H9 (cell line): ENCODE results near the gene MAML3. TPM values are rescaled to one million over a fixed set of nuclear protein-coding genes. Genes with fewer than 3 reads are reported as not detected.

Experiments used
- DNase-seq: peaks from one replicate; pipeline ENCODE4 v3.0.0-alpha.2; 2017
- H2AFZ ChIP-seq: one replicate; pipeline ENCODE4 v1.6.1; 2013; ENCODE audit warnings: mild to moderate bottlenecking, low read length, control low read depth, moderate library complexity
- H2AK5ac ChIP-seq: 2 replicates; pipeline ENCODE4 v1.6.1; 2013; ENCODE audit warnings: low read length, control low read depth, mixed read lengths; ENCODE audit not compliant: insufficient read length
- H2BK120ac ChIP-seq: one replicate; pipeline ENCODE4 v1.6.1; 2013; ENCODE audit warnings: low read depth, mild to moderate bottlenecking, low read length, control low read depth, inconsistent platforms; ENCODE audit not compliant: poor library complexity, severe bottlenecking
- H2BK12ac ChIP-seq: 2 replicates; pipeline ENCODE4 v1.6.1; 2013; ENCODE audit warnings: low read length, control low read depth, mixed read lengths, low read depth; ENCODE audit not compliant: insufficient read length
- H2BK15ac ChIP-seq: 2 replicates; pipeline ENCODE4 v1.6.1; 2013; ENCODE audit warnings: low read depth, low read length, control low read depth
- H2BK20ac ChIP-seq: one replicate; pipeline ENCODE4 v1.6.1; 2013; ENCODE audit warnings: low read depth, mild to moderate bottlenecking, low read length, control low read depth, inconsistent platforms; ENCODE audit not compliant: poor library complexity, severe bottlenecking
- H2BK5ac ChIP-seq: 2 replicates; pipeline ENCODE4 v1.6.1; 2013; ENCODE audit warnings: low read length, control low read depth, mixed read lengths; ENCODE audit not compliant: insufficient read length
- H3K14ac ChIP-seq: 2 replicates; pipeline ENCODE4 v1.6.1; 2013; ENCODE audit warnings: low read length, control low read depth; ENCODE audit not compliant: insufficient read depth
- H3K18ac ChIP-seq: 2 replicates; pipeline ENCODE4 v1.6.1; 2013; ENCODE audit warnings: low read depth, mild to moderate bottlenecking, mixed read lengths, low read length, control low read depth; ENCODE audit not compliant: insufficient read length
- H3K23ac ChIP-seq: 2 replicates; pipeline ENCODE4 v1.6.1; 2013; ENCODE audit warnings: low read length, control low read depth, mixed read lengths, low read depth; ENCODE audit not compliant: insufficient read length
- H3K23me2 ChIP-seq: 2 replicates; pipeline ENCODE4 v1.6.1; 2013; ENCODE audit warnings: low read depth, mild to moderate bottlenecking, mixed read lengths, low read length, control low read depth; ENCODE audit not compliant: insufficient read length, poor library complexity, severe bottlenecking
- H3K27ac ChIP-seq: 2 replicates; pipeline ENCODE4 v1.5.1; 2013; ENCODE audit warnings: low read length, control low read depth, mixed read lengths, low read depth; ENCODE audit not compliant: insufficient read length
- H3K27me3 ChIP-seq: 2 replicates; pipeline ENCODE4 v1.6.1; 2013; ENCODE audit warnings: low read length, control low read depth, inconsistent platforms; ENCODE audit not compliant: insufficient read depth
- H3K4ac ChIP-seq: 2 replicates; pipeline ENCODE4 v1.6.1; 2013; ENCODE audit warnings: low read depth, mild to moderate bottlenecking, control low read depth, inconsistent platforms, low read length, moderate library complexity
- H3K4me1 ChIP-seq: 2 replicates; pipeline ENCODE4 v1.6.1; 2013; ENCODE audit warnings: low read length, control low read depth, inconsistent platforms; ENCODE audit not compliant: insufficient read depth
- H3K4me2 ChIP-seq: 2 replicates; pipeline ENCODE4 v1.6.1; 2013; ENCODE audit warnings: low read length, control low read depth, mixed read lengths; ENCODE audit not compliant: insufficient read length, insufficient read depth
- H3K56ac ChIP-seq: 2 replicates; pipeline ENCODE4 v1.6.1; 2013; ENCODE audit warnings: low read depth, mild to moderate bottlenecking, mixed read lengths, low read length, control low read depth; ENCODE audit not compliant: insufficient read length
- H3K79me1 ChIP-seq: 2 replicates; pipeline ENCODE4 v1.6.1; 2013; ENCODE audit warnings: low read depth, mild to moderate bottlenecking, moderate library complexity, low read length, control low read depth, inconsistent platforms; ENCODE audit not compliant: insufficient read depth, poor library complexity, severe bottlenecking
- H3K79me2 ChIP-seq: 2 replicates; pipeline ENCODE4 v1.6.1; 2013; ENCODE audit warnings: low read length, control low read depth, inconsistent platforms; ENCODE audit not compliant: insufficient read depth
- H3K9ac ChIP-seq: 2 replicates; pipeline ENCODE4 v1.6.1; 2013; ENCODE audit warnings: low read length, control low read depth, mixed read lengths; ENCODE audit not compliant: insufficient read length; ENCODE audit errors: extremely low read depth
- H3K9me3 ChIP-seq: one replicate; pipeline ENCODE4 v1.6.1; 2013; ENCODE audit warnings: low read depth, low read length, inconsistent platforms; ENCODE audit not compliant: control insufficient read depth
- H3T11ph ChIP-seq: one replicate; pipeline ENCODE4 v1.6.1; 2013; ENCODE audit warnings: mild to moderate bottlenecking, low read length, control low read depth, inconsistent platforms
- H4K20me1 ChIP-seq: one replicate; pipeline ENCODE4 v1.6.1; 2013; ENCODE audit not compliant: control insufficient read depth, insufficient read length, insufficient read depth
- H4K5ac ChIP-seq: 2 replicates; pipeline ENCODE4 v1.6.1; 2013; ENCODE audit warnings: low read depth, mild to moderate bottlenecking, mixed read lengths, low read length, control low read depth; ENCODE audit not compliant: insufficient read length
- H4K8ac ChIP-seq: replicated peaks from 2 replicates; pipeline ENCODE4 v1.6.1; 2013; ENCODE audit warnings: low read length, control low read depth, mixed read lengths, low read depth; ENCODE audit not compliant: insufficient read length
- H4K91ac ChIP-seq: 2 replicates; pipeline ENCODE4 v1.6.1; 2013; ENCODE audit warnings: low read depth, mild to moderate bottlenecking, moderate library complexity, mixed read lengths, low read length, control low read depth; ENCODE audit not compliant: insufficient read length
- H3K27ac Mint-ChIP-seq, 3 experiments: 2 replicates in 2 of 3; 3 replicates in 1 of 3; pipeline ENCODE4 v1.8.0; 2020 to 2021; ENCODE audit warnings: mixed read lengths in 3 of 3, mild to moderate bottlenecking in 1 of 3, moderate library complexity in 1 of 3
- H3K27me3 Mint-ChIP-seq: 2 replicates; pipeline ENCODE4 v1.8.0; 2021; ENCODE audit warnings: low read depth, mild to moderate bottlenecking, moderate library complexity, mixed read lengths
- H3K36me3 Mint-ChIP-seq, 3 experiments: 2 replicates in 2 of 3; 3 replicates in 1 of 3; pipeline ENCODE4 v1.8.0; 2020 to 2021; ENCODE audit warnings: low read depth in 3 of 3, mixed read lengths in 3 of 3; ENCODE audit not compliant: insufficient read depth in 1 of 3
- H3K4me1 Mint-ChIP-seq, 2 experiments: 2 replicates each; pipeline ENCODE4 v1.8.0; 2020; ENCODE audit warnings: mixed read lengths in 2 of 2
- H3K4me3 Mint-ChIP-seq, 2 experiments: 2 replicates in 1 of 2; 3 replicates in 1 of 2; pipeline ENCODE4 v1.8.0; 2020 to 2021; ENCODE audit warnings: mild to moderate bottlenecking in 2 of 2, mixed read lengths in 2 of 2, moderate library complexity in 1 of 2
- H3K9me3 Mint-ChIP-seq, 2 experiments: 2 replicates in 1 of 2; 3 replicates in 1 of 2; pipeline ENCODE4 v1.8.0; 2020; ENCODE audit warnings: mild to moderate bottlenecking in 2 of 2, mixed read lengths in 2 of 2, moderate library complexity in 1 of 2
- CTCF ChIP-seq: fragments of 200-600 bp; sonication (generic); conservative IDR thresholded peaks from 3 replicates; pipeline ENCODE4 v1.8.0; 2021; ENCODE audit warnings: antibody characterized with exemption, mild to moderate bottlenecking
- WGBS: extraction: QIAGEN DNeasy Blood & Tissue Kit; methylation state at CpG from one replicate; pipeline ENCODE4 v1.1.7; 2013; ENCODE audit warnings: missing lambda C conversion rate, low lambda C conversion rate, mixed read lengths; ENCODE audit not compliant: insufficient read length; ENCODE audit errors: extremely low coverage; 5-methylcytosine and 5-hydroxymethylcytosine counted together
- total RNA-seq: library from RNA; stranded (reverse); gene quantifications from 2 replicates; pipeline ENCODE4 v1.2.1, GENCODE V29; 2021

MAML3 gene
- total RNA-seq, 1 experiment from 2014 or later: 3.9 TPM

- no peak overlapping the region for H3K18ac ChIP-seq
- Mint-ChIP-seq H3K4me3 (no peak overlapping the region), H3K27me3 (peaks cover 30% of the 10 kb centered on the region), H3K9me3 (no peaks in the 10 kb centered on the region; a peak in 1 of 5 replicates), H3K27ac (no peak overlapping the region), H3K36me3 (no peaks in the 10 kb centered on the region; a peak in 1 of 7 replicates), H3K4me1 (peaks cover 23 to 26% of the 10 kb centered on the region in 2 experiments)
- no peaks in the 10 kb centered on the region; the same call in 1 of the 2 replicates for H3K27me3 ChIP-seq
- no peak overlapping the region for H2BK20ac ChIP-seq
- H2BK15ac ChIP-seq: no peak overlapping the region
- no peak for TF ChIP-seq CTCF
- no peak overlapping the region for H3T11ph ChIP-seq
- no CpG with 5 or more reads among the region's 5 CpGs for WGBS
- no peak overlapping the region for H2BK12ac ChIP-seq
- H2AFZ ChIP-seq: no peak overlapping the region
- H3K4me2 ChIP-seq: no peak overlapping the region
- H3K4me1 ChIP-seq: peaks cover 6% of the 10 kb centered on the region; the same call in 1 of the 2 replicates
- no peak overlapping the region for H3K27ac ChIP-seq
- no peaks in the 10 kb centered on the region for H3K9me3 ChIP-seq
- H4K20me1 ChIP-seq: no peaks in the 10 kb centered on the region
- H4K91ac ChIP-seq: no peak overlapping the region
- no peaks in the 10 kb centered on the region for H3K79me1 ChIP-seq
- no peak for DNase-seq
- H3K4ac ChIP-seq: no peak overlapping the region
- H3K23me2 ChIP-seq: peaks cover 1% of the 10 kb centered on the region
- no peak overlapping the region for H4K8ac ChIP-seq
- no peak overlapping the region for H3K14ac ChIP-seq
- no peak overlapping the region for H2BK120ac ChIP-seq
- no peaks in the 10 kb centered on the region for H3K79me2 ChIP-seq
- H3K56ac ChIP-seq: no peak overlapping the region
- H2BK5ac ChIP-seq: no peak overlapping the region
- no peak overlapping the region for H4K5ac ChIP-seq
- no peak overlapping the region for H3K9ac ChIP-seq
- no peak overlapping the region for H2AK5ac ChIP-seq
- H3K23ac ChIP-seq: no peak overlapping the region
Measured at GRCh38 chr4:139740121-139740520, 413.9 kb downstream of the MAML3 start.
